IMR-90 (cell line): ENCODE measurements around the gene KATNB1. TPM values are rescaled to one million over a fixed set of nuclear protein-coding genes. Genes with fewer than 3 reads are reported as not detected.

Experiments used
- ATAC-seq: fragments of 200-7000 bp; cut with Tn5 transposase; 2 replicates; pipeline ENCODE4 v1.9.1; 2020; ENCODE audit warnings: low read depth, mild to moderate bottlenecking, moderate library complexity
- BruUV-seq: library from RNA; stranded (reverse); fragments of 400-500 nt; replicated peaks from 2 replicates; lab custom pipeline; 2021; lab: Mats Ljungman, UMichigan
- CTCF ChIA-PET: fragments of 300-600 bp; formaldehyde crosslinking; extraction: SDS; loops from one replicate; lab custom pipeline; 2021; ENCODE audit warnings: antibody characterized with exemption; lab: Yijun Ruan, JAX
- POLR2A ChIA-PET: fragments of 300-600 bp; sonication (Branson Sonifier 250); formaldehyde crosslinking; loops from one replicate; lab custom pipeline; 2022; ENCODE audit warnings: antibody characterized with exemption; ENCODE audit not compliant: unreplicated experiment; lab: Charles Lee
- DNase-seq: peaks from one replicate; pipeline ENCODE4 v3.0.0; 2013
- H2AFZ ChIP-seq: replicated peaks from 2 replicates; pipeline ENCODE3; 2013; ENCODE audit warnings: low read length, mild to moderate bottlenecking; ENCODE audit not compliant: poor library complexity
- H2AK5ac ChIP-seq: 2 replicates; pipeline ENCODE4 v1.6.1; 2013; ENCODE audit warnings: low read depth, low read length, inconsistent platforms
- H2AK9ac ChIP-seq: replicated peaks from 2 replicates; pipeline ENCODE3; 2013; ENCODE audit warnings: mild to moderate bottlenecking, low read depth, low read length, moderate library complexity; ENCODE audit not compliant: poor library complexity
- H2BK120ac ChIP-seq: 2 replicates; pipeline ENCODE4 v1.6.1; 2013; ENCODE audit warnings: low read depth, low read length, inconsistent platforms
- H2BK15ac ChIP-seq: 3 replicates; pipeline ENCODE4 v1.6.1; 2013; ENCODE audit warnings: low read depth, low read length, inconsistent platforms
- H2BK20ac ChIP-seq: 2 replicates; pipeline ENCODE4 v1.6.1; 2013; ENCODE audit warnings: low read depth, mild to moderate bottlenecking, inconsistent platforms, low read length, moderate library complexity
- H2BK5ac ChIP-seq: 2 replicates; pipeline ENCODE4 v1.6.1; 2013; ENCODE audit warnings: mild to moderate bottlenecking, low read depth, low read length, inconsistent platforms; ENCODE audit not compliant: poor library complexity, severe bottlenecking
- H3K14ac ChIP-seq: replicated peaks from 2 replicates; pipeline ENCODE4 v1.6.1; 2013; ENCODE audit warnings: low read depth, low read length, inconsistent platforms
- H3K18ac ChIP-seq: 2 replicates; pipeline ENCODE4 v1.6.1; 2013; ENCODE audit warnings: low read depth, low read length, control low read depth
- H3K23ac ChIP-seq: 2 replicates; pipeline ENCODE4 v1.6.1; 2013; ENCODE audit warnings: low read depth, low read length, inconsistent platforms
- H3K27ac ChIP-seq: 2 replicates; pipeline ENCODE4 v1.5.1; 2013; ENCODE audit warnings: mild to moderate bottlenecking, control low read depth, low read length; ENCODE audit not compliant: insufficient read depth
- H3K27me3 ChIP-seq: 2 replicates; pipeline ENCODE4 v1.6.1; 2013; ENCODE audit warnings: low read length; ENCODE audit not compliant: control insufficient read depth, insufficient read depth
- H3K36me3 ChIP-seq: 2 replicates; pipeline ENCODE4 v1.6.1; 2013; ENCODE audit warnings: low read length, mixed read lengths; ENCODE audit not compliant: control insufficient read depth, insufficient read depth
- H3K4ac ChIP-seq: 2 replicates; pipeline ENCODE4 v1.6.1; 2013; ENCODE audit warnings: low read depth, low read length, inconsistent platforms
- H3K4me1 ChIP-seq: 2 replicates; pipeline ENCODE4 v1.6.1; 2013; ENCODE audit warnings: low read length, mixed read lengths; ENCODE audit not compliant: control insufficient read depth, insufficient read depth
- H3K4me2 ChIP-seq: 2 replicates; pipeline ENCODE4 v1.6.1; 2013; ENCODE audit warnings: low read depth, mild to moderate bottlenecking, control low read depth, low read length, moderate library complexity
- H3K4me3 ChIP-seq: 2 replicates; pipeline ENCODE4 v1.5.1; 2013; ENCODE audit warnings: low read depth, mild to moderate bottlenecking, control low read depth, low read length, moderate library complexity; ENCODE audit not compliant: insufficient read depth
- H3K56ac ChIP-seq: 2 replicates; pipeline ENCODE4 v1.6.1; 2013; ENCODE audit warnings: low read length, inconsistent platforms; ENCODE audit not compliant: insufficient read depth; ENCODE audit errors: extremely low read depth
- H3K79me1 ChIP-seq, 2 experiments: 2 replicates each; pipeline ENCODE4 v1.6.1; 2013; ENCODE audit warnings: low read length in 2 of 2, inconsistent platforms in 1 of 2, low read depth in 1 of 2
- H3K9ac ChIP-seq: 2 replicates; pipeline ENCODE4 v1.6.1; 2013; ENCODE audit warnings: low read depth, low read length, control low read depth
- H3K9me1 ChIP-seq: 2 replicates; pipeline ENCODE4 v1.6.1; 2013; ENCODE audit warnings: low read length, inconsistent platforms; ENCODE audit not compliant: insufficient read depth
- H3K9me3 ChIP-seq: 2 replicates; pipeline ENCODE4 v1.6.1; 2013; ENCODE audit warnings: low read length; ENCODE audit not compliant: control insufficient read depth, insufficient read depth
- H4K20me1 ChIP-seq: 2 replicates; pipeline ENCODE4 v1.6.1; 2013; ENCODE audit warnings: low read length, inconsistent platforms; ENCODE audit not compliant: insufficient read depth
- H4K5ac ChIP-seq: 2 replicates; pipeline ENCODE4 v1.6.1; 2013; ENCODE audit warnings: mild to moderate bottlenecking, low read depth, low read length, control low read depth
- H4K8ac ChIP-seq, 2 experiments: 2 replicates each; pipeline ENCODE4 v1.6.1; 2013; ENCODE audit warnings: low read depth in 2 of 2, low read length in 2 of 2, control low read depth in 1 of 2, inconsistent platforms in 1 of 2
- H4K91ac ChIP-seq: 2 replicates; pipeline ENCODE4 v1.6.1; 2013; ENCODE audit warnings: low read depth, low read length, inconsistent platforms; ENCODE audit not compliant: insufficient read depth
- BHLHE40 ChIP-seq: fragments of 150-350 bp; IDR thresholded peaks from 2 replicates; pipeline ENCODE4 v1.6.1; 2016; ENCODE audit warnings: mild to moderate bottlenecking, low read depth, low read length
- CEBPB ChIP-seq: IDR thresholded peaks from 2 replicates; pipeline ENCODE4 v1.6.1; 2012; ENCODE audit warnings: low read depth, low read length, improper control_type of control experiment
- CHD1 ChIP-seq: IDR thresholded peaks from 2 replicates; pipeline ENCODE4 v1.6.1; 2012; ENCODE audit warnings: low read depth, low read length, improper control_type of control experiment
- ELK1 ChIP-seq: fragments of 150-350 bp; IDR thresholded peaks from 2 replicates; pipeline ENCODE4 v1.6.1; 2016; ENCODE audit warnings: low read depth, mild to moderate bottlenecking, low read length, moderate library complexity, borderline replicate concordance
- FOS ChIP-seq: fragments of 150-350 bp; IDR thresholded peaks from 2 replicates; pipeline ENCODE4 v1.6.1; 2016; ENCODE audit warnings: low read depth, low read length
- MAFK ChIP-seq: IDR thresholded peaks from 2 replicates; pipeline ENCODE4 v1.6.1; 2012; ENCODE audit warnings: low read depth, low read length, improper control_type of control experiment
- MAZ ChIP-seq: IDR thresholded peaks from 2 replicates; pipeline ENCODE4 v1.6.1; 2012; ENCODE audit warnings: low read depth, mild to moderate bottlenecking, low read length, improper control_type of control experiment, moderate library complexity, borderline replicate concordance
- MXI1 ChIP-seq: IDR thresholded peaks from 2 replicates; pipeline ENCODE4 v1.6.1; 2012; ENCODE audit warnings: low read depth, mild to moderate bottlenecking, low read length, moderate library complexity, borderline replicate concordance
- NFE2L2 ChIP-seq: fragments of 150-350 bp; IDR thresholded peaks from 2 replicates; pipeline ENCODE4 v1.6.1; 2016; ENCODE audit warnings: low read depth, mild to moderate bottlenecking, low read length
- POLR2A ChIP-seq: IDR thresholded peaks from 2 replicates; pipeline ENCODE4 v1.6.1; 2012; ENCODE audit warnings: mild to moderate bottlenecking, low read depth, low read length
- RAD21 ChIP-seq: IDR thresholded peaks from 2 replicates; pipeline ENCODE4 v1.6.1; 2012; ENCODE audit warnings: low read length, improper control_type of control experiment
- RCOR1 ChIP-seq: IDR thresholded peaks from 2 replicates; pipeline ENCODE4 v1.6.1; 2012; ENCODE audit warnings: mild to moderate bottlenecking, low read length, improper control_type of control experiment; ENCODE audit not compliant: insufficient replicate concordance
- RFX5 ChIP-seq: IDR thresholded peaks from 2 replicates; pipeline ENCODE4 v1.8.0; 2012; ENCODE audit warnings: low read depth, mild to moderate bottlenecking, low read length, moderate library complexity
- SMC3 ChIP-seq: fragments of 150-350 bp; IDR thresholded peaks from 2 replicates; pipeline ENCODE4 v1.6.1; 2016; ENCODE audit warnings: low read depth, mild to moderate bottlenecking, antibody characterized with exemption, low read length, moderate library complexity
- USF2 ChIP-seq: fragments of 150-350 bp; IDR thresholded peaks from 2 replicates; pipeline ENCODE4 v1.6.1; 2017; ENCODE audit warnings: mild to moderate bottlenecking, antibody characterized with exemption, low read length, low read depth
- WGBS, 2 experiments: methylation state at CpG; one replicate each; pipeline versions ENCODE4 v1.1.5 to v1.1.7; 2013; ENCODE audit warnings: missing lambda C conversion rate in 2 of 2; ENCODE audit not compliant: insufficient read length in 1 of 2; ENCODE audit errors: extremely low coverage in 2 of 2; 5-methylcytosine and 5-hydroxymethylcytosine counted together
- dilution Hi-C: fragments of 300-500 bp; cut with HindIII; formaldehyde crosslinking; loops from one replicate; pipeline ENCODE4 v1.14.3; 2018; ENCODE audit warnings: low sequenced_read_pairs; ENCODE audit not compliant: unreplicated experiment
- in situ Hi-C: fragments of 300-500 bp; cut with MboI; formaldehyde crosslinking; loops from 3 replicates; pipeline ENCODE4 v1.14.3; 2019; ENCODE audit warnings: low sequenced_read_pairs, inconsistent platforms, mixed read lengths
- intact Hi-C: fragments of 100-400 bp; cut with micrococcal nuclease; formaldehyde crosslinking; loops from 2 replicates; pipeline ENCODE4 v1.10.0; 2022
- polyA plus RNA-seq, 3 experiments: library from polyadenylated mRNA; depleted of rRNA; stranded (reverse); fragments of >200 nt; gene quantifications; 2 replicates each; pipeline ENCODE4 v1.2.3, GENCODE V29; 2012; ENCODE audit warnings: low replicate concordance in 1 of 3
- total RNA-seq: library from RNA; depleted of rRNA; stranded (reverse); fragments of >200 nt; gene quantifications from 2 replicates; pipeline ENCODE4 v1.2.3, GENCODE V29; 2012
- TF ChIP-seq, protein P1 (sequence below): conservative IDR thresholded peaks from 2 replicates; pipeline ENCODE4 v1.5.1; 2012; ENCODE audit warnings: mild to moderate bottlenecking, low read depth, low read length, improper control_type of control experiment

The KATNB1 gene
- total and polyA plus RNA-seq, 2 of the 4 experiments (the other 2 are of a cell fraction) = 10.9 to 23.5 TPM

- POLR2A ChIA-PET = no interaction called here
- BruUV-seq = no TSS peak
- Histone ChIP-seq H2BK15ac (no peak overlapping the region), H4K20me1 (no peaks in the 10 kb centered on the region), H2AK5ac (no peak overlapping the region), H3K4ac (no peak overlapping the region), H3K56ac (no peak overlapping the region), H2BK120ac (no peak overlapping the region), H2AK9ac (no peak overlapping the region), H4K5ac (no peak overlapping the region), H3K4me3 (no peak overlapping the region), H2BK20ac (no peak overlapping the region), H2BK5ac (no peak overlapping the region), H3K18ac (no peak overlapping the region), H3K27me3 (no peaks in the 10 kb centered on the region), H3K9ac (no peak overlapping the region), H3K27ac (no peak overlapping the region), H3K4me2 (no peak overlapping the region), H3K9me3 (no peaks in the 10 kb centered on the region), H2AFZ (no peak overlapping the region), H4K8ac (no peak overlapping the region), H3K4me1 (peaks cover 8% of the 10 kb centered on the region), H3K79me1 (peaks cover 0 to 15% of the 10 kb centered on the region in 2 experiments; a peak in 2 of 4 replicates), H4K91ac (no peak overlapping the region), H3K14ac (no peak overlapping the region), H3K9me1 (peaks cover 3% of the 10 kb centered on the region; the same call in 1 of the 2 replicates), H3K23ac (no peak overlapping the region), H3K36me3 (peaks cover 5% of the 10 kb centered on the region)
- no peak for DNase-seq
- in situ Hi-C loops = no loop called here
- intact Hi-C loops = loop anchor here (5.0 kb wide), 3 partner anchors 148 to 387 kb away; partner anchors contain the start of gene CFAP20
- CTCF ChIA-PET = no interaction called here
- TF ChIP-seq, protein P1, sequence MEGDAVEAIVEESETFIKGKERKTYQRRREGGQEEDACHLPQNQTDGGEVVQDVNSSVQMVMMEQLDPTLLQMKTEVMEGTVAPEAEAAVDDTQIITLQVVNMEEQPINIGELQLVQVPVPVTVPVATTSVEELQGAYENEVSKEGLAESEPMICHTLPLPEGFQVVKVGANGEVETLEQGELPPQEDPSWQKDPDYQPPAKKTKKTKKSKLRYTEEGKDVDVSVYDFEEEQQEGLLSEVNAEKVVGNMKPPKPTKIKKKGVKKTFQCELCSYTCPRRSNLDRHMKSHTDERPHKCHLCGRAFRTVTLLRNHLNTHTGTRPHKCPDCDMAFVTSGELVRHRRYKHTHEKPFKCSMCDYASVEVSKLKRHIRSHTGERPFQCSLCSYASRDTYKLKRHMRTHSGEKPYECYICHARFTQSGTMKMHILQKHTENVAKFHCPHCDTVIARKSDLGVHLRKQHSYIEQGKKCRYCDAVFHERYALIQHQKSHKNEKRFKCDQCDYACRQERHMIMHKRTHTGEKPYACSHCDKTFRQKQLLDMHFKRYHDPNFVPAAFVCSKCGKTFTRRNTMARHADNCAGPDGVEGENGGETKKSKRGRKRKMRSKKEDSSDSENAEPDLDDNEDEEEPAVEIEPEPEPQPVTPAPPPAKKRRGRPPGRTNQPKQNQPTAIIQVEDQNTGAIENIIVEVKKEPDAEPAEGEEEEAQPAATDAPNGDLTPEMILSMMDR = no peak
- TF ChIP-seq ELK1 (no peak), RCOR1 (no peak), SMC3 (no peak), NFE2L2 (no peak), RAD21 (no peak), POLR2A (no peak), CEBPB (no peak), MAFK (no peak), RFX5 (no peak), MAZ (no peak), FOS (no peak), USF2 (no peak), BHLHE40 (no peak), CHD1 (no peak), MXI1 (no peak)
- 85% methylated on average over 11 of the region's 18 CpGs; no CpG with 5 or more reads in 1 of the 2 experiments for WGBS, 2 experiments
- no peak for ATAC-seq
- dilution Hi-C loops = no loop called here
Measured at GRCh38 chr16:57739756-57740422, 4.3 kb downstream of the KATNB1 start.
